Right lobe of liver (tissue), 4 donors: ENCODE measurements around the gene CCND3.

Experiments used
- POLR2A ChIP-seq: fragments of 450-650 bp; IDR thresholded peaks from one replicate; pipeline ENCODE4 v1.6.1; 2017; ENCODE audit warnings: antibody characterized with exemption, mild to moderate bottlenecking
- TF ChIP-seq, protein P1 (sequence below), 4 donors: fragments of 200-600 bp in 3 of 4; fragments of 450-650 bp in 1 of 4; IDR thresholded peaks; one replicate each; pipeline versions ENCODE4 v1.5.1 to v1.8.0; 2016 to 2022; ENCODE audit warnings: antibody characterized with exemption in 4 of 4, mild to moderate bottlenecking in 2 of 4
- donor health status: DM: no; HTN: no; CAD: no.
- donor health status: DM: no; HTN: no; CAD: no.
- donor health status: DM: no; HTN: yes; CAD: no.

DNA sequence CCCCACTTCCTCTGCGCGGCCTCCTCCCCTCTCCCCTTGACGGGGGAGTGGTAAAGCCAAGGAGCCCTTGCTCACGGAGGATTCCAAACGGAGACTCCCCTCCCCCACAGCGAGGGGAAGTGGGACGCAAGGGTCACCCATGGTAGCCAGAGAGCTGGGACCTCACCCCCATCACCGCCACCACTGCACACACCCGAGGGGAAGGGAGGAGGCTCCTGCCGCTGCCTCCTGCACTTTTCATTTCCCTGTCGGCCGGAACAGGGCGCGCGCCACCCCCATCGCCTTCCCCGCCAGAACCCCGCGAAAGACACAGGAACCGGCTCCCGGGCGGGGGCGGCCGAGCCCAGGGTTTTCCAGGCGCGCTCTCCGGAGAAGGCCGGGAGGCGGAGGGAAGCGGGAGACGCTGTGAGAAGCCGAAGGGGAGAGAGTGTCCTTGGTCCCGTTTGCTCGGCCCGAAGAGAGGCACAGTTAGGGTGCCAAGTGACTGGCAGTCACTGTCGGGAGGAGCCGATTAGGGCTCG lies 789 bp downstream of the CCND3 start:
- TF ChIP-seq, protein P1, sequence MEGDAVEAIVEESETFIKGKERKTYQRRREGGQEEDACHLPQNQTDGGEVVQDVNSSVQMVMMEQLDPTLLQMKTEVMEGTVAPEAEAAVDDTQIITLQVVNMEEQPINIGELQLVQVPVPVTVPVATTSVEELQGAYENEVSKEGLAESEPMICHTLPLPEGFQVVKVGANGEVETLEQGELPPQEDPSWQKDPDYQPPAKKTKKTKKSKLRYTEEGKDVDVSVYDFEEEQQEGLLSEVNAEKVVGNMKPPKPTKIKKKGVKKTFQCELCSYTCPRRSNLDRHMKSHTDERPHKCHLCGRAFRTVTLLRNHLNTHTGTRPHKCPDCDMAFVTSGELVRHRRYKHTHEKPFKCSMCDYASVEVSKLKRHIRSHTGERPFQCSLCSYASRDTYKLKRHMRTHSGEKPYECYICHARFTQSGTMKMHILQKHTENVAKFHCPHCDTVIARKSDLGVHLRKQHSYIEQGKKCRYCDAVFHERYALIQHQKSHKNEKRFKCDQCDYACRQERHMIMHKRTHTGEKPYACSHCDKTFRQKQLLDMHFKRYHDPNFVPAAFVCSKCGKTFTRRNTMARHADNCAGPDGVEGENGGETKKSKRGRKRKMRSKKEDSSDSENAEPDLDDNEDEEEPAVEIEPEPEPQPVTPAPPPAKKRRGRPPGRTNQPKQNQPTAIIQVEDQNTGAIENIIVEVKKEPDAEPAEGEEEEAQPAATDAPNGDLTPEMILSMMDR (IDR thresholded peaks at IDR 0.05): no peak
- TF ChIP-seq POLR2A: no peak
